Kidney epithelial cell (primary cell): ENCODE results near the gene AKT3. TPM values are rescaled to one million over a fixed set of nuclear protein-coding genes. Genes with fewer than 3 reads are reported as not detected.
"Not testable (repeated sequence)": the region's sequence is repeated elsewhere in the genome, so short reads cannot be mapped to it uniquely, and the experiment has no call there.

ENCODE experiments used
- DNase-seq: peaks from one replicate; pipeline ENCODE4 v3.0.0-alpha.2; 2010; ENCODE audit warnings: low read depth
- H3K27me3 ChIP-seq: 2 replicates; pipeline ENCODE4 v1.6.0; 2011; ENCODE audit warnings: low read length; ENCODE audit not compliant: control insufficient read depth, insufficient read depth
- H3K36me3 ChIP-seq: 2 replicates; pipeline ENCODE4 v1.5.1; 2011; ENCODE audit warnings: low read length; ENCODE audit not compliant: control insufficient read depth, insufficient read depth
- H3K4me3 ChIP-seq: 2 replicates; pipeline ENCODE4 v1.5.1; 2011; ENCODE audit warnings: low read depth, mild to moderate bottlenecking, control low read depth, low read length
- total RNA-seq: library from RNA; depleted of rRNA; stranded (reverse); fragments of >200 nt; gene quantifications from 2 replicates; pipeline ENCODE4 v1.2.3, GENCODE V29; 2015
- TF ChIP-seq, protein P1 (sequence below): IDR thresholded peaks from 2 replicates; pipeline ENCODE4 v1.5.1; 2011; ENCODE audit warnings: mild to moderate bottlenecking, moderate library complexity, low read length, control low read depth, inconsistent platforms; ENCODE audit not compliant: insufficient read depth, poor library complexity, severe bottlenecking

The AKT3 gene
- total RNA-seq, 1 donor from 2014 or later: 13.1 TPM

DNA sequence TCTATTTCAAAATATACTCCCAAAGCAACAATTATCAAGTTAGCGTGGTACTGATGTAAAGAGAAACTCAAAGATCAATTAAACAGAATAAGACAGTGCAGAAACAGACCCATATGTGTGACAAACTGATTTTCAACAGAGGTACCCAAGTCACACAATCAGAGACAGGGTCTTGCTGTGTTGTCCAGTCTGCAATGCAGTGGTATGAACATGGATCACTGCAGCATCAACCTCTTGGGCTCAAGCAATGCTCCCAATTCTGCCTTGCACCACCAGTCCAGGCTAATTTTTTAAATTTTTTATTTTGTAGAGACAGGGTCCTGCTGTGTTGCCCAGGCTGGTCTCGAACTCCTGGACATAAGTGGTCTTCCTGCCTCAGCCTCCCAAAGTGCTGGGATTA lies 255.6 kb downstream of the AKT3 start:
- DNase-seq: no peak
- H3K4me3 ChIP-seq: no peak overlapping the region
- TF ChIP-seq, protein P1, sequence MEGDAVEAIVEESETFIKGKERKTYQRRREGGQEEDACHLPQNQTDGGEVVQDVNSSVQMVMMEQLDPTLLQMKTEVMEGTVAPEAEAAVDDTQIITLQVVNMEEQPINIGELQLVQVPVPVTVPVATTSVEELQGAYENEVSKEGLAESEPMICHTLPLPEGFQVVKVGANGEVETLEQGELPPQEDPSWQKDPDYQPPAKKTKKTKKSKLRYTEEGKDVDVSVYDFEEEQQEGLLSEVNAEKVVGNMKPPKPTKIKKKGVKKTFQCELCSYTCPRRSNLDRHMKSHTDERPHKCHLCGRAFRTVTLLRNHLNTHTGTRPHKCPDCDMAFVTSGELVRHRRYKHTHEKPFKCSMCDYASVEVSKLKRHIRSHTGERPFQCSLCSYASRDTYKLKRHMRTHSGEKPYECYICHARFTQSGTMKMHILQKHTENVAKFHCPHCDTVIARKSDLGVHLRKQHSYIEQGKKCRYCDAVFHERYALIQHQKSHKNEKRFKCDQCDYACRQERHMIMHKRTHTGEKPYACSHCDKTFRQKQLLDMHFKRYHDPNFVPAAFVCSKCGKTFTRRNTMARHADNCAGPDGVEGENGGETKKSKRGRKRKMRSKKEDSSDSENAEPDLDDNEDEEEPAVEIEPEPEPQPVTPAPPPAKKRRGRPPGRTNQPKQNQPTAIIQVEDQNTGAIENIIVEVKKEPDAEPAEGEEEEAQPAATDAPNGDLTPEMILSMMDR: no peak
- H3K27me3 ChIP-seq: no peaks in the 10 kb centered on the region
- no peaks in the 10 kb centered on the region for H3K36me3 ChIP-seq

DNA sequence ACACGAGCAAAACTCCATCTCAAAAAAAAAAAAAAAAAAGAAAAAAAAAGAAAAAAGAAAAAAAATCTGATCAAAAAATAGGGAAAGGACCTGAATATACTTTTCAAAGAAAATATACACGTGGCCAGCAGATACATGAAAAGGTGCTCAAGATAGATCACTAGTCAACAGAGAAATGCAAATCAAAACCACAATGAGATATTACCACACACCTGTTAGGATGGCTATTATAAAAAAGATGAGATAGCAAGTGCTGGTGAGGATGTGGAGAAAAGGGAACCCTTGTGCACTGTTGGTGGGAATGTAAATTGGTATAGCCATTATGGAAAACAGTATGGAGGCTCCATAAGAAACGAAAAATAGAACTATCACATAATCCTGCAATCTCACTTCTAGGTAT lies 260.8 kb downstream of the AKT3 start:
- not testable (repeated sequence) for DNase-seq, H3K36me3 ChIP-seq, H3K4me3 ChIP-seq, H3K27me3 ChIP-seq

DNA sequence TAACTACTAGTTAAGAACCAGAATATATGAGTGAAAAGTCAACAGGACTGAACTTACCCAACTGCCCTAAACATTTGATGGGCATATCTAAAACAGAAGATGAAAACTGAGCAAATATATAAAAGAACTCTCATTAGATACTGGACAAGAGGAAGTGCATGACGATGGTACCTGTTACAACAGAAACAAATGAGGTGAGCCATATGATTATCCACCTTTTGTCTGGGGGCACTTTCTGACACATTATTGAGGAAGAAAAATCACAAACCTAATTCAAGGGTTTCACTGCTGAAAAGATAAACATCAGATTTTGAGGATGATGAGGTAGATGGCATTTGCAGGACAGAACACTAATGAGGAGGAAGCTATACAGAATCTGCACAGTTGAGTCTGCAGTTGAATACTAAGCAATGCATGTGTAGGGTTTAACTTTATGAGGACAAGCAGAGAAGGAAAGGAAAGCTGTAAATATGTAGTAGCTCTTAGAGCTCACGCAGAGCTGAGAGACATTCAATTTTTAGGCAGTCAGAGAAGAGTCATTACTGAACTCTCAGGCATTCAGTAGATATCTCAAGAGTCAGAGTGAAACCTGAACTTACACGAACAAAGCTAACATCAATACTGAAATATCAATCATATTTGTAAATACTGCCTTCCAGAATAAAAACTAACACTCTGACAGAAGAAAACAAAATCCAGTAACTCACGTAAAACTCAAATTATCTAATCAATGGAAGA lies 262.1 kb downstream of the AKT3 start:
- no peak for DNase-seq
- Histone ChIP-seq H3K36me3 (no peaks in the 10 kb centered on the region), H3K4me3 (no peak overlapping the region), H3K27me3 (no peaks in the 10 kb centered on the region)
- TF ChIP-seq, protein P1: no peak

DNA sequence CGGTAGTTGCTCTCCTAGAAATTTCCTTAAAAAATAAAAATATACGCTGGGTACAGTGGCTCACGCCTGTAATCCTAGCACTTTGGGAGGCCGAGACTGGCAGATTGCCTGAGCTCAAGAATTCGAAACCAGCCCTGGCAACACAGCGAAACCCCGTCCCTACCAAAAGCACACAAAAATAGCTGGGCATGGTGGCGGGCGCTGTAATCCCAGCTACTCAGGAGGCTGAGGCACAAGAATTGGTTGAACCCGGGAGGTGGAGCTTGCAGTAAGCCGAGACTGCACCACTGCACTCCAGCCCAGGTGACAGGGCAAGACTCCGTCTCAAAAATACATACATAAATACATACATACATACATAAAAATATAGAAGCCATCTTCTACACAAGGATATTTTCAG lies 262.8 kb downstream of the AKT3 start:
- TF ChIP-seq, protein P1: no peak
- H3K27me3 ChIP-seq: no peaks in the 10 kb centered on the region
- no peaks in the 10 kb centered on the region for H3K36me3 ChIP-seq
- no peak overlapping the region for H3K4me3 ChIP-seq
- no peak for DNase-seq

DNA sequence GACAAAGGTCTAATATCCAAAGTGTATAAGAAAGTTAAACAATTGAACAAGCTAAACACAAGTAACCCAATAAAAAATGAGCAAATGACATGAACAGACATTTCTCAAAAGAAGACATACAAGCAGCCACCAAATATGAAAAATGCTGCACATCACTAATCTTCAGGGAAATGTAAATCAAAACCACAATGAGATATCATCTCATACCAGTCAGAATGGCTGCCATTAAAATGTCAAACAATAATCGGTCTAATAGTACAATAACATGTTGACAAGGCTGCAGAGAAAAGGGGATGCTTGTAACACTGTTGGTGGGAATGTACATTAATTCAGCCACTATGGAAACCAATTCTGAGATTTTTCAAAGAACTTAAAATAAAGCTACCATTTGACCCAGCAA lies 264.1 kb downstream of the AKT3 start:
- Histone ChIP-seq H3K4me3 (no peak overlapping the region), H3K27me3 (no peaks in the 10 kb centered on the region), H3K36me3 (no peaks in the 10 kb centered on the region)
- no peak for DNase-seq
- TF ChIP-seq, protein P1: no peak

DNA sequence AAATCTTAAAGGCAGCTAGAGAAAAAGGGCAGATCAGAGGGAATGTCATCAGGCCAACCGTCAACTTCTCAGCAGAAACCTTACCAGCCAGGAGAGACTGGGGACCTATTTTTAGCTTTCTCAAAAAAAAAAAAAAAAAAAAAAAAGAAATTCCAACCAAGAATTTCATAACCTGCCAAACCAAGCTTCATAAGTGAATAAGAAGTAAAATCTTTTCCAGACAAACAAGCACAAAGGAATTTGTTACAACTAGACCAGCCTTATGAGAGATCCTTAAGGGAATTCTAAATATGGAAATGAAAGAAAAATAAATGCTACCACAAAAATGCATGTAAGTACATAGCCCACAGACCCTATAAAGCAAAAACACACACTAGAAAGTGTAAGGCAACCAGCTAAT lies 267.7 kb downstream of the AKT3 start:
- no peaks in the 10 kb centered on the region for H3K27me3 ChIP-seq
- no peak overlapping the region for H3K4me3 ChIP-seq
- TF ChIP-seq, protein P1: no peak
- no peaks in the 10 kb centered on the region for H3K36me3 ChIP-seq
- no peak for DNase-seq
